Suprapubic skin (tissue), 4 donors: ENCODE data around the gene SLFN13. TPM values are rescaled to one million over a fixed set of nuclear protein-coding genes. Genes with fewer than 3 reads are reported as not detected.

Source experiments
- DNase-seq, 2 donors: peaks; one replicate each; pipeline ENCODE4 v3.0.0-alpha.2; 2019; ENCODE audit warnings: low spot score in 2 of 2
- H3K27ac ChIP-seq: fragments of 200-600 bp; sonication (generic); one replicate; pipeline ENCODE4 v1.5.1; 2019
- H3K27me3 ChIP-seq: fragments of 200-600 bp; sonication (generic); one replicate; pipeline ENCODE4 v1.5.1; 2019
- H3K36me3 ChIP-seq: fragments of 200-600 bp; sonication (generic); one replicate; pipeline ENCODE4 v1.5.1; 2019
- H3K4me1 ChIP-seq: fragments of 200-600 bp; sonication (generic); one replicate; pipeline ENCODE4 v1.5.1; 2019
- H3K4me3 ChIP-seq: fragments of 200-600 bp; sonication (generic); one replicate; pipeline ENCODE4 v1.5.1; 2019; ENCODE audit warnings: mild to moderate bottlenecking
- H3K9me3 ChIP-seq: fragments of 200-600 bp; sonication (generic); one replicate; pipeline ENCODE4 v1.5.1; 2019
- CTCF ChIP-seq, 2 donors: fragments of 200-600 bp in 1 of 2; fragments of 450-650 bp in 1 of 2; sonication (generic) in 1 of 2; IDR thresholded peaks; one replicate each; pipeline ENCODE4 v1.5.1; 2016 to 2019; ENCODE audit warnings: antibody characterized with exemption in 2 of 2, mild to moderate bottlenecking in 1 of 2, moderate library complexity in 1 of 2
- EP300 ChIP-seq: sonication (generic); formaldehyde crosslinking; IDR thresholded peaks from one replicate; pipeline ENCODE4 v1.6.1; 2017; ENCODE audit warnings: antibody characterized with exemption
- POLR2A ChIP-seq, 2 donors: fragments of 450-650 bp; IDR thresholded peaks; one replicate each; pipeline ENCODE4 v1.6.1; 2017; ENCODE audit warnings: antibody characterized with exemption in 2 of 2, mild to moderate bottlenecking in 2 of 2, moderate library complexity in 2 of 2
- POLR2AphosphoS5 ChIP-seq, 3 donors: sonication (generic); formaldehyde crosslinking; IDR thresholded peaks; one replicate each; pipeline ENCODE4 v1.6.1; 2017; ENCODE audit warnings: antibody characterized with exemption in 3 of 3
- WGBS: methylation state at CpG from one replicate; pipeline ENCODE4 v1.1.5; 2018; 5-methylcytosine and 5-hydroxymethylcytosine counted together
- total RNA-seq, 4 donors: library from RNA; depleted of rRNA; stranded (reverse); fragments of >200 nt; gene quantifications; one replicate each; pipeline ENCODE4 v1.1.0, GENCODE V29; 2016

SLFN13 gene
- total RNA-seq = 1 to 10 TPM; 2.2 to 7.8 (median 6.0) TPM

GRCh38 chr17:35448214-35448898 is at the start of gene SLFN13:
Gene SLFN13, minus strand, starts transcription at chr17:35448766. Its CDS starts 3,086 bp downstream, at chr17:35445680.
- Histone ChIP-seq H3K4me1 (peaks cover 23% of the 10 kb centered on the region), H3K27me3 (peaks cover 33% of the 10 kb centered on the region), H3K36me3 (no peaks in the 10 kb centered on the region), H3K27ac (peak within 1 kb of the TSS; percentile 3), H3K4me3 (peak within 1 kb of the TSS; percentile 53), H3K9me3 (no peaks in the 10 kb centered on the region)
- DNase-seq = peak; percentile 81 to 87
- TF ChIP-seq EP300 = no peak
- under 1% methylated on average over 21 of the region's 44 CpGs for WGBS

- no peak for TF ChIP-seq EP300
- H3K4me3 ChIP-seq = no peak overlapping the region
- no peaks in the 10 kb centered on the region for H3K36me3 ChIP-seq
- no peaks in the 10 kb centered on the region for H3K9me3 ChIP-seq
- H3K27ac ChIP-seq = no peak overlapping the region
- peaks cover 99% of the 10 kb centered on the region for H3K27me3 ChIP-seq
- peaks cover 14% of the 10 kb centered on the region for H3K4me1 ChIP-seq
- no peak for DNase-seq
- WGBS = 37% methylated on average over 30 of the region's 30 CpGs
Measured at GRCh38 chr17:35496451-35497290, 48.1 kb upstream of the SLFN13 start.

- Histone ChIP-seq H3K36me3 (no peaks in the 10 kb centered on the region), H3K9me3 (no peaks in the 10 kb centered on the region), H3K4me3 (no peak overlapping the region), H3K27ac (no peak overlapping the region), H3K4me1 (peaks cover 16% of the 10 kb centered on the region), H3K27me3 (peaks cover 99% of the 10 kb centered on the region)
- no peak for TF ChIP-seq POLR2A (IDR thresholded peaks at IDR 0.05)
- no peak for TF ChIP-seq EP300
- no peak for TF ChIP-seq CTCF (IDR thresholded peaks at IDR 0.05)
- no peak for TF ChIP-seq POLR2AphosphoS5 (IDR thresholded peaks at IDR 0.05)
- DNase-seq = no peak
- 11% methylated on average over 2 of the region's 2 CpGs for WGBS
Measured at GRCh38 chr17:35493040-35493439, 44.5 kb upstream of the SLFN13 start.

GRCh38 chr17:35491417-35491816 is 42.9 kb upstream of the SLFN13 start:
- no peaks in the 10 kb centered on the region for H3K36me3 ChIP-seq
- H3K4me1 ChIP-seq = peaks cover 25% of the 10 kb centered on the region
- H3K9me3 ChIP-seq = no peaks in the 10 kb centered on the region
- H3K4me3 ChIP-seq = no peak overlapping the region
- H3K27me3 ChIP-seq = peaks cover 99% of the 10 kb centered on the region
- no peak overlapping the region for H3K27ac ChIP-seq
- no peak for DNase-seq
- 34% methylated on average over 3 of the region's 3 CpGs for WGBS
- TF ChIP-seq CTCF (IDR thresholded peaks at IDR 0.05) (no peak), EP300 (no peak), POLR2A (IDR thresholded peaks at IDR 0.05) (no peak), POLR2AphosphoS5 (IDR thresholded peaks at IDR 0.05) (no peak)

GRCh38 chr17:35489944-35490343 is 41.4 kb upstream of the SLFN13 start:
- DNase-seq = no peak
- Histone ChIP-seq H3K27ac (no peak overlapping the region), H3K9me3 (no peaks in the 10 kb centered on the region), H3K4me1 (peaks cover 19% of the 10 kb centered on the region), H3K36me3 (no peaks in the 10 kb centered on the region), H3K4me3 (no peak overlapping the region), H3K27me3 (peaks cover 94% of the 10 kb centered on the region)
- 33% methylated on average over 18 of the region's 18 CpGs for WGBS
- TF ChIP-seq POLR2A (IDR thresholded peaks at IDR 0.05) = no peak
- no peak for TF ChIP-seq POLR2AphosphoS5 (IDR thresholded peaks at IDR 0.05)
- no peak for TF ChIP-seq CTCF (IDR thresholded peaks at IDR 0.05)
- TF ChIP-seq EP300 = no peak

- peaks cover 89% of the 10 kb centered on the region for H3K27me3 ChIP-seq
Measured at GRCh38 chr17:35488991-35489390, 40.4 kb upstream of the SLFN13 start.

More at GRCh38 chr17:35488991-35489390, 40.4 kb upstream of the SLFN13 start:
- no peak for TF ChIP-seq POLR2AphosphoS5 (IDR thresholded peaks at IDR 0.05)
- TF ChIP-seq POLR2A (IDR thresholded peaks at IDR 0.05) = no peak
- TF ChIP-seq EP300 = no peak
- no peak for TF ChIP-seq CTCF (IDR thresholded peaks at IDR 0.05)
- Histone ChIP-seq H3K4me1 (peaks cover 19% of the 10 kb centered on the region), H3K4me3 (no peak overlapping the region), H3K9me3 (no peaks in the 10 kb centered on the region), H3K27ac (no peak overlapping the region), H3K36me3 (no peaks in the 10 kb centered on the region)
- no peak for DNase-seq
- 43% methylated on average over 15 of the region's 15 CpGs for WGBS
